IMR-90 (cell line): Measurements from ENCODE around the gene MICB. TPM values are rescaled to one million over a fixed set of nuclear protein-coding genes. Genes with fewer than 3 reads are reported as not detected.

ENCODE experiments used
- ATAC-seq: fragments of 200-7000 bp; cut with Tn5 transposase; 2 replicates; pipeline ENCODE4 v1.9.1; 2020; ENCODE audit warnings: low read depth, mild to moderate bottlenecking, moderate library complexity
- BruUV-seq: library from RNA; stranded (reverse); fragments of 400-500 nt; replicated peaks from 2 replicates; lab custom pipeline; 2021; lab: Mats Ljungman, UMichigan
- CTCF ChIA-PET: fragments of 300-600 bp; formaldehyde crosslinking; extraction: SDS; loops from one replicate; lab custom pipeline; 2021; ENCODE audit warnings: antibody characterized with exemption; lab: Yijun Ruan, JAX
- POLR2A ChIA-PET: fragments of 300-600 bp; sonication (Branson Sonifier 250); formaldehyde crosslinking; loops from one replicate; lab custom pipeline; 2022; ENCODE audit warnings: antibody characterized with exemption; ENCODE audit not compliant: unreplicated experiment; lab: Charles Lee
- DNase-seq: peaks from one replicate; pipeline ENCODE4 v3.0.0; 2013
- H2AFZ ChIP-seq: replicated peaks from 2 replicates; pipeline ENCODE3; 2013; ENCODE audit warnings: low read length, mild to moderate bottlenecking; ENCODE audit not compliant: poor library complexity
- H2AK5ac ChIP-seq: 2 replicates; pipeline ENCODE4 v1.6.1; 2013; ENCODE audit warnings: low read depth, low read length, inconsistent platforms
- H2AK9ac ChIP-seq: replicated peaks from 2 replicates; pipeline ENCODE3; 2013; ENCODE audit warnings: mild to moderate bottlenecking, low read depth, low read length, moderate library complexity; ENCODE audit not compliant: poor library complexity
- H2BK120ac ChIP-seq: 2 replicates; pipeline ENCODE4 v1.6.1; 2013; ENCODE audit warnings: low read depth, low read length, inconsistent platforms
- H2BK15ac ChIP-seq: 3 replicates; pipeline ENCODE4 v1.6.1; 2013; ENCODE audit warnings: low read depth, low read length, inconsistent platforms
- H2BK20ac ChIP-seq: 2 replicates; pipeline ENCODE4 v1.6.1; 2013; ENCODE audit warnings: low read depth, mild to moderate bottlenecking, inconsistent platforms, low read length, moderate library complexity
- H2BK5ac ChIP-seq: 2 replicates; pipeline ENCODE4 v1.6.1; 2013; ENCODE audit warnings: mild to moderate bottlenecking, low read depth, low read length, inconsistent platforms; ENCODE audit not compliant: poor library complexity, severe bottlenecking
- H3K14ac ChIP-seq: replicated peaks from 2 replicates; pipeline ENCODE4 v1.6.1; 2013; ENCODE audit warnings: low read depth, low read length, inconsistent platforms
- H3K18ac ChIP-seq: 2 replicates; pipeline ENCODE4 v1.6.1; 2013; ENCODE audit warnings: low read depth, low read length, control low read depth
- H3K23ac ChIP-seq: 2 replicates; pipeline ENCODE4 v1.6.1; 2013; ENCODE audit warnings: low read depth, low read length, inconsistent platforms
- H3K27ac ChIP-seq: 2 replicates; pipeline ENCODE4 v1.5.1; 2013; ENCODE audit warnings: mild to moderate bottlenecking, control low read depth, low read length; ENCODE audit not compliant: insufficient read depth
- H3K27me3 ChIP-seq: 2 replicates; pipeline ENCODE4 v1.6.1; 2013; ENCODE audit warnings: low read length; ENCODE audit not compliant: control insufficient read depth, insufficient read depth
- H3K36me3 ChIP-seq: 2 replicates; pipeline ENCODE4 v1.6.1; 2013; ENCODE audit warnings: low read length, mixed read lengths; ENCODE audit not compliant: control insufficient read depth, insufficient read depth
- H3K4ac ChIP-seq: 2 replicates; pipeline ENCODE4 v1.6.1; 2013; ENCODE audit warnings: low read depth, low read length, inconsistent platforms
- H3K4me1 ChIP-seq: 2 replicates; pipeline ENCODE4 v1.6.1; 2013; ENCODE audit warnings: low read length, mixed read lengths; ENCODE audit not compliant: control insufficient read depth, insufficient read depth
- H3K4me2 ChIP-seq: 2 replicates; pipeline ENCODE4 v1.6.1; 2013; ENCODE audit warnings: low read depth, mild to moderate bottlenecking, control low read depth, low read length, moderate library complexity
- H3K4me3 ChIP-seq: 2 replicates; pipeline ENCODE4 v1.5.1; 2013; ENCODE audit warnings: low read depth, mild to moderate bottlenecking, control low read depth, low read length, moderate library complexity; ENCODE audit not compliant: insufficient read depth
- H3K56ac ChIP-seq: 2 replicates; pipeline ENCODE4 v1.6.1; 2013; ENCODE audit warnings: low read length, inconsistent platforms; ENCODE audit not compliant: insufficient read depth; ENCODE audit errors: extremely low read depth
- H3K79me1 ChIP-seq, 2 experiments: 2 replicates each; pipeline ENCODE4 v1.6.1; 2013; ENCODE audit warnings: low read length in 2 of 2, inconsistent platforms in 1 of 2, low read depth in 1 of 2
- H3K9ac ChIP-seq: 2 replicates; pipeline ENCODE4 v1.6.1; 2013; ENCODE audit warnings: low read depth, low read length, control low read depth
- H3K9me1 ChIP-seq: 2 replicates; pipeline ENCODE4 v1.6.1; 2013; ENCODE audit warnings: low read length, inconsistent platforms; ENCODE audit not compliant: insufficient read depth
- H3K9me3 ChIP-seq: 2 replicates; pipeline ENCODE4 v1.6.1; 2013; ENCODE audit warnings: low read length; ENCODE audit not compliant: control insufficient read depth, insufficient read depth
- H4K20me1 ChIP-seq: 2 replicates; pipeline ENCODE4 v1.6.1; 2013; ENCODE audit warnings: low read length, inconsistent platforms; ENCODE audit not compliant: insufficient read depth
- H4K5ac ChIP-seq: 2 replicates; pipeline ENCODE4 v1.6.1; 2013; ENCODE audit warnings: mild to moderate bottlenecking, low read depth, low read length, control low read depth
- H4K8ac ChIP-seq, 2 experiments: 2 replicates each; pipeline ENCODE4 v1.6.1; 2013; ENCODE audit warnings: low read depth in 2 of 2, low read length in 2 of 2, control low read depth in 1 of 2, inconsistent platforms in 1 of 2
- H4K91ac ChIP-seq: 2 replicates; pipeline ENCODE4 v1.6.1; 2013; ENCODE audit warnings: low read depth, low read length, inconsistent platforms; ENCODE audit not compliant: insufficient read depth
- CEBPB ChIP-seq: IDR thresholded peaks from 2 replicates; pipeline ENCODE4 v1.6.1; 2012; ENCODE audit warnings: low read depth, low read length, improper control_type of control experiment
- CTCF ChIP-seq: conservative IDR thresholded peaks from 2 replicates; pipeline ENCODE4 v1.5.1; 2012; ENCODE audit warnings: mild to moderate bottlenecking, low read depth, low read length, improper control_type of control experiment
- ELK1 ChIP-seq: fragments of 150-350 bp; IDR thresholded peaks from 2 replicates; pipeline ENCODE4 v1.6.1; 2016; ENCODE audit warnings: low read depth, mild to moderate bottlenecking, low read length, moderate library complexity, borderline replicate concordance
- MAZ ChIP-seq: IDR thresholded peaks from 2 replicates; pipeline ENCODE4 v1.6.1; 2012; ENCODE audit warnings: low read depth, mild to moderate bottlenecking, low read length, improper control_type of control experiment, moderate library complexity, borderline replicate concordance
- RAD21 ChIP-seq: IDR thresholded peaks from 2 replicates; pipeline ENCODE4 v1.6.1; 2012; ENCODE audit warnings: low read length, improper control_type of control experiment
- RCOR1 ChIP-seq: IDR thresholded peaks from 2 replicates; pipeline ENCODE4 v1.6.1; 2012; ENCODE audit warnings: mild to moderate bottlenecking, low read length, improper control_type of control experiment; ENCODE audit not compliant: insufficient replicate concordance
- RFX5 ChIP-seq: IDR thresholded peaks from 2 replicates; pipeline ENCODE4 v1.8.0; 2012; ENCODE audit warnings: low read depth, mild to moderate bottlenecking, low read length, moderate library complexity
- WGBS, 2 experiments: methylation state at CpG; one replicate each; pipeline versions ENCODE4 v1.1.5 to v1.1.7; 2013; ENCODE audit warnings: missing lambda C conversion rate in 2 of 2; ENCODE audit not compliant: insufficient read length in 1 of 2; ENCODE audit errors: extremely low coverage in 2 of 2; 5-methylcytosine and 5-hydroxymethylcytosine counted together
- dilution Hi-C: fragments of 300-500 bp; cut with HindIII; formaldehyde crosslinking; loops from one replicate; pipeline ENCODE4 v1.14.3; 2018; ENCODE audit warnings: low sequenced_read_pairs; ENCODE audit not compliant: unreplicated experiment
- in situ Hi-C: fragments of 300-500 bp; cut with MboI; formaldehyde crosslinking; loops from 3 replicates; pipeline ENCODE4 v1.14.3; 2019; ENCODE audit warnings: low sequenced_read_pairs, inconsistent platforms, mixed read lengths
- intact Hi-C: fragments of 100-400 bp; cut with micrococcal nuclease; formaldehyde crosslinking; loops from 2 replicates; pipeline ENCODE4 v1.10.0; 2022
- polyA plus RNA-seq, 3 experiments: library from polyadenylated mRNA; depleted of rRNA; stranded (reverse); fragments of >200 nt; gene quantifications; 2 replicates each; pipeline ENCODE4 v1.2.3, GENCODE V29; 2012; ENCODE audit warnings: low replicate concordance in 1 of 3
- total RNA-seq: library from RNA; depleted of rRNA; stranded (reverse); fragments of >200 nt; gene quantifications from 2 replicates; pipeline ENCODE4 v1.2.3, GENCODE V29; 2012

The MICB gene
- total and polyA plus RNA-seq, 2 of the 4 experiments (the other 2 are of a cell fraction): 9.6 to 11.1 TPM

- Histone ChIP-seq H2AFZ (no peak overlapping the region), H3K9me3 (no peaks in the 10 kb centered on the region), H3K4me3 (no peak overlapping the region), H3K27me3 (no peaks in the 10 kb centered on the region), H3K9ac (no peak overlapping the region), H2AK9ac (no peak overlapping the region), H3K4ac (no peak overlapping the region), H3K23ac (no peak overlapping the region), H4K20me1 (peaks cover 59% of the 10 kb centered on the region), H2AK5ac (no peak overlapping the region), H2BK5ac (no peak overlapping the region), H3K14ac (no peak overlapping the region), H3K9me1 (peaks cover 20% of the 10 kb centered on the region), H2BK120ac (no peak overlapping the region), H3K18ac (no peak overlapping the region), H4K91ac (no peak overlapping the region), H2BK20ac (no peak overlapping the region), H3K56ac (no peak overlapping the region), H4K8ac (no peak overlapping the region), H3K4me2 (no peak overlapping the region), H3K4me1 (peaks cover 10% of the 10 kb centered on the region), H3K36me3 (peaks cover 52% of the 10 kb centered on the region), H3K27ac (no peak overlapping the region), H2BK15ac (no peak overlapping the region), H4K5ac (no peak overlapping the region), H3K79me1 (peaks cover 18 to 61% of the 10 kb centered on the region in 2 experiments; a peak in 3 of 4 replicates)
- POLR2A ChIA-PET: no interaction called here
- dilution Hi-C loops: no loop called here
- BruUV-seq: no TSS peak
- in situ Hi-C loops: no loop called here
- no peak for ATAC-seq
- intact Hi-C loops: loop anchor here (5.0 kb wide), 1 partner anchor 37 kb away; no protein-coding TSS in a partner anchor
- TF ChIP-seq MAZ: no peak
- no peak for TF ChIP-seq ELK1
- no peak for TF ChIP-seq RFX5
- no peak for TF ChIP-seq RAD21
- no peak for TF ChIP-seq CEBPB
- TF ChIP-seq CTCF: no peak
- no peak for TF ChIP-seq RCOR1
- WGBS, 2 experiments: no CpG with 5 or more reads among the region's 12 CpGs
- DNase-seq: no peak
- CTCF ChIA-PET: no interaction called here
Observed at GRCh38 chr6:31529329-31530150, 31.6 kb downstream of the MICB start.
